DND-41 (cell line): Measurements from ENCODE around the gene NHLRC2.

Experiments used
- ATAC-seq: fragments of 200-7000 bp; cut with Tn5 transposase; 3 replicates; pipeline ENCODE4 v1.9.1; 2021; ENCODE audit warnings: low read depth; ENCODE audit not compliant: insufficient read depth
- DNase-seq: peaks from one replicate; pipeline ENCODE4 v3.0.0-alpha.2; 2020
- H2AFZ ChIP-seq: 2 replicates; pipeline ENCODE4 v1.6.0; 2012; ENCODE audit warnings: low read depth, low read length
- H3K27ac ChIP-seq: 2 replicates; pipeline ENCODE4 v1.5.1; 2012; ENCODE audit warnings: low read length, inconsistent platforms
- H3K27me3 ChIP-seq: fragments of 200-600 bp; sonication (generic); 2 replicates; pipeline ENCODE4 v1.6.0; 2012; ENCODE audit warnings: low read length, mild to moderate bottlenecking, inconsistent platforms; ENCODE audit not compliant: insufficient read depth, poor library complexity
- H3K36me3 ChIP-seq: 2 replicates; pipeline ENCODE4 v1.5.1; 2012; ENCODE audit warnings: low read length, inconsistent platforms; ENCODE audit not compliant: insufficient read depth
- H3K4me1 ChIP-seq: 2 replicates; pipeline ENCODE4 v1.5.1; 2012; ENCODE audit warnings: mild to moderate bottlenecking, low read length; ENCODE audit not compliant: insufficient read depth
- H3K4me2 ChIP-seq: 2 replicates; pipeline ENCODE4 v1.6.0; 2012; ENCODE audit warnings: mild to moderate bottlenecking, moderate library complexity, low read length, inconsistent platforms; ENCODE audit not compliant: insufficient read depth
- H3K4me3 ChIP-seq, 2 experiments: fragments of 200-600 bp in 1 of 2; shearing (Covaris generic) in 1 of 2; 2 replicates each; pipeline ENCODE4 v1.5.1; 2012 to 2016; ENCODE audit warnings: inconsistent platforms in 2 of 2, low read length in 2 of 2, mild to moderate bottlenecking in 2 of 2, low read depth in 1 of 2, moderate library complexity in 1 of 2
- H3K79me2 ChIP-seq: 2 replicates; pipeline ENCODE4 v1.6.0; 2012; ENCODE audit warnings: low read length, inconsistent platforms; ENCODE audit not compliant: insufficient read depth
- H3K9ac ChIP-seq: 2 replicates; pipeline ENCODE4 v1.6.0; 2012; ENCODE audit warnings: low read depth, mild to moderate bottlenecking, inconsistent platforms, low read length, moderate library complexity
- H3K9me3 ChIP-seq: 2 replicates; pipeline ENCODE4 v1.5.1; 2012; ENCODE audit warnings: low read length, moderate library complexity, mild to moderate bottlenecking, inconsistent platforms; ENCODE audit not compliant: insufficient read depth, severe bottlenecking
- H4K20me1 ChIP-seq: 2 replicates; pipeline ENCODE4 v1.6.0; 2012; ENCODE audit warnings: low read length; ENCODE audit not compliant: insufficient read depth
- EZH2 ChIP-seq: IDR thresholded peaks from 3 replicates; pipeline ENCODE4 v1.6.1; 2012; ENCODE audit warnings: borderline replicate concordance, low read depth, mild to moderate bottlenecking, moderate library complexity, low read length, inconsistent platforms; ENCODE audit not compliant: severe bottlenecking
- TF ChIP-seq, protein P1 (sequence below): IDR thresholded peaks from 2 replicates; pipeline ENCODE4 v1.5.1; 2012; ENCODE audit warnings: borderline replicate concordance, low read length, moderate library complexity, mild to moderate bottlenecking; ENCODE audit not compliant: poor library complexity, severe bottlenecking; ENCODE audit errors: extremely low read depth

NHLRC2 gene

DNA sequence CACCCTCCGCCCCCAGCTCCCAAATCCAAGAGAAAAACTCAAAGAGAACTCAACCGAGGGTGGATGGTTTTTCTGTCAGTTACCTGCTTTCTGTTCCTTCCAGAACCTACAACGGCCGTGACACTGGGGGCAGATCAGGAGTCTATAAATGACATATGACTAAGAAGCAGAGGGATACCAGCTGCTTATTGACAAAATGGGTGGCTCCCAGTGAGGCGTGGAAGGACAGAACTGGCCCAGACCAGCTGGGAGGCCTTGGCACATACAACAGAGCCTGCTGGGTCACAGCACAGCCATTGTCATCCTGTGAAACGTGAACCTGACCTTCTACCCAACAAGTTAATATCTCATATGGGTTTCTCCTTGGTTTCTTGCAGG is 104.9 kb downstream of the NHLRC2 start:
- H3K4me3 ChIP-seq = no peak overlapping the region
- no peak overlapping the region for H3K27ac ChIP-seq
- no peaks in the 10 kb centered on the region for H3K9me3 ChIP-seq
- TF ChIP-seq, protein P1, sequence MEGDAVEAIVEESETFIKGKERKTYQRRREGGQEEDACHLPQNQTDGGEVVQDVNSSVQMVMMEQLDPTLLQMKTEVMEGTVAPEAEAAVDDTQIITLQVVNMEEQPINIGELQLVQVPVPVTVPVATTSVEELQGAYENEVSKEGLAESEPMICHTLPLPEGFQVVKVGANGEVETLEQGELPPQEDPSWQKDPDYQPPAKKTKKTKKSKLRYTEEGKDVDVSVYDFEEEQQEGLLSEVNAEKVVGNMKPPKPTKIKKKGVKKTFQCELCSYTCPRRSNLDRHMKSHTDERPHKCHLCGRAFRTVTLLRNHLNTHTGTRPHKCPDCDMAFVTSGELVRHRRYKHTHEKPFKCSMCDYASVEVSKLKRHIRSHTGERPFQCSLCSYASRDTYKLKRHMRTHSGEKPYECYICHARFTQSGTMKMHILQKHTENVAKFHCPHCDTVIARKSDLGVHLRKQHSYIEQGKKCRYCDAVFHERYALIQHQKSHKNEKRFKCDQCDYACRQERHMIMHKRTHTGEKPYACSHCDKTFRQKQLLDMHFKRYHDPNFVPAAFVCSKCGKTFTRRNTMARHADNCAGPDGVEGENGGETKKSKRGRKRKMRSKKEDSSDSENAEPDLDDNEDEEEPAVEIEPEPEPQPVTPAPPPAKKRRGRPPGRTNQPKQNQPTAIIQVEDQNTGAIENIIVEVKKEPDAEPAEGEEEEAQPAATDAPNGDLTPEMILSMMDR = no peak
- no peak for TF ChIP-seq EZH2
- peaks cover 12% of the 10 kb centered on the region; the same call in 1 of the 2 replicates for H4K20me1 ChIP-seq
- ATAC-seq (no peak), DNase-seq (no peak)
- no peak overlapping the region for H3K9ac ChIP-seq
- H3K4me1 ChIP-seq = peaks cover 37% of the 10 kb centered on the region
- H3K27me3 ChIP-seq = no peaks in the 10 kb centered on the region
- no peak overlapping the region for H2AFZ ChIP-seq
- H3K36me3 ChIP-seq = no peaks in the 10 kb centered on the region
- H3K79me2 ChIP-seq = no peaks in the 10 kb centered on the region
- no peak overlapping the region for H3K4me2 ChIP-seq

- ATAC-seq (peak; percentile 1; the same call in 1 of the 3 replicates), DNase-seq (peak; percentile 35)
- no peaks in the 10 kb centered on the region for H3K79me2 ChIP-seq
- H3K9me3 ChIP-seq = no peaks in the 10 kb centered on the region
- H3K4me2 ChIP-seq = peak overlapping the region; percentile 54
- no peaks in the 10 kb centered on the region for H3K27me3 ChIP-seq
- peaks cover 37% of the 10 kb centered on the region for H3K4me1 ChIP-seq
- no peaks in the 10 kb centered on the region for H3K36me3 ChIP-seq
- peaks cover 12% of the 10 kb centered on the region; the same call in 1 of the 2 replicates for H4K20me1 ChIP-seq
- H2AFZ ChIP-seq = no peak overlapping the region
- H3K27ac ChIP-seq = peak overlapping the region; percentile 64
- TF ChIP-seq EZH2 = no peak
- TF ChIP-seq, protein P1 = no peak
- peak overlapping the region in 1 of 2 experiments; percentile 7; a peak in 2 of 4 replicates for H3K4me3 ChIP-seq
- H3K9ac ChIP-seq = peak overlapping the region; percentile 4; the same call in 1 of the 2 replicates
These were observed 106.2 kb downstream of the NHLRC2 start for GRCh38 chr10:113960617-113961181.

GRCh38 chr10:113961182-113962031 is 106.9 kb downstream of the NHLRC2 start:
- peak; percentile 94 for ATAC-seq
- Histone ChIP-seq H3K9me3 (no peaks in the 10 kb centered on the region), H3K4me3 (peak overlapping the region in 1 of 2 experiments; percentile 30; a peak in 2 of 4 replicates), H3K4me1 (peaks cover 37% of the 10 kb centered on the region), H3K79me2 (no peaks in the 10 kb centered on the region), H3K4me2 (peak overlapping the region; percentile 59), H4K20me1 (peaks cover 12% of the 10 kb centered on the region; the same call in 1 of the 2 replicates), H3K27me3 (no peaks in the 10 kb centered on the region), H2AFZ (no peak overlapping the region), H3K27ac (peak overlapping the region; percentile 74), H3K9ac (peak overlapping the region; percentile 24; the same call in 1 of the 2 replicates), H3K36me3 (no peaks in the 10 kb centered on the region)
- TF ChIP-seq EZH2 = no peak
- TF ChIP-seq, protein P1 = no peak
- peak; percentile 92 for DNase-seq
